ENCODE results near the gene PCCA. TPM values are rescaled to one million over a fixed set of nuclear protein-coding genes. Genes with fewer than 3 reads are reported as not detected.

Gene PCCA
- total and polyA plus RNA-seq, 2 donors (not counting 1 experiment from before 2014, with no cell fraction given), result 4.8 to 17.4 TPM

- no peaks in the 10 kb centered on the region for H3K4me1 Mint-ChIP-seq
- POLR2A ChIA-PET, result interaction anchor here (0.6 kb wide), 1 partner anchor 109 kb away, joined by 4 read pairs; no protein-coding TSS in a partner anchor
- no peak overlapping the region for H3K27ac ChIP-seq (ENCODE audit: low read length in 2 of 2)
- no peak for DNase-seq
- TF ChIP-seq EZH2 (IDR thresholded peaks at IDR 0.05; ENCODE audit: borderline replicate concordance, insufficient read depth, low read depth, low read length, poor library complexity, severe bottlenecking), result no peak
- no peak for TF ChIP-seq CTCF (IDR thresholded peaks at IDR 0.05)
- no peaks in the 10 kb centered on the region for H3K27me3 ChIP-seq (replicated peaks in 1 of 4; ENCODE audit: control extremely low read depth in 1 of 4, control insufficient read depth in 3 of 4, insufficient read depth in 4 of 4, low read length in 3 of 4)
- H3K4me1 ChIP-seq (ENCODE audit: control insufficient read depth in 2 of 2, insufficient read depth in 2 of 2, low read length in 2 of 2), result no peaks in the 10 kb centered on the region
- no peak overlapping the region for H3K4me2 ChIP-seq (replicated peaks; ENCODE audit: low read depth, low read length, poor library complexity, severe bottlenecking)
- CTCF ChIA-PET, result no interaction called here
- no peaks in the 10 kb centered on the region for H3K79me2 ChIP-seq (ENCODE audit: control insufficient read depth, insufficient read depth, low read length)
- no peak overlapping the region for H3K9ac ChIP-seq (ENCODE audit: low read length)
- no peak overlapping the region for H3K27ac Mint-ChIP-seq
- intact Hi-C loops (cut with micrococcal nuclease), result no loop called here
- no peak overlapping the region for H3K4me3 Mint-ChIP-seq
- H3K27me3 Mint-ChIP-seq, result peaks cover 2% of the 10 kb centered on the region
- H4K20me1 ChIP-seq (ENCODE audit: control insufficient read depth, insufficient read depth, low read length, poor library complexity, severe bottlenecking), result no peaks in the 10 kb centered on the region
- H3K9me3 ChIP-seq (ENCODE audit: control extremely low read depth in 1 of 3, control insufficient read depth in 2 of 3, insufficient read depth in 1 of 3, low read length in 2 of 3), result peaks cover 0 to 2% (median 0%) of the 10 kb centered on the region in 3 donors
- no peak overlapping the region for H3K4me3 ChIP-seq (ENCODE audit: control extremely low read depth in 1 of 5, extremely low read depth in 1 of 5, insufficient read depth in 1 of 5, low read depth in 2 of 5, low read length in 4 of 5)
- no peak overlapping the region for H2AFZ ChIP-seq (ENCODE audit: insufficient read depth, low read depth, low read length, poor library complexity, severe bottlenecking)
- no peaks in the 10 kb centered on the region for H3K9me3 Mint-ChIP-seq (ENCODE audit: insufficient read depth)
- no peaks in the 10 kb centered on the region for H3K36me3 ChIP-seq (replicated peaks in 1 of 2; ENCODE audit: control extremely low read depth in 1 of 2, control insufficient read depth in 1 of 2, extremely low read depth in 1 of 2, insufficient read depth in 2 of 2, low read length in 1 of 2)
- ATAC-seq (ENCODE audit: low read depth), result no peak
- 100% methylated on average over 2 of the region's 3 CpGs for WGBS (ENCODE audit: insufficient coverage)
Measured at GRCh38 chr13:100051070-100051469, 37.8 kb upstream of the PCCA start.

GRCh38 chr13:100059827-100060226, 29.1 kb upstream of the PCCA start:
- H3K9me3 ChIP-seq (ENCODE audit: control extremely low read depth in 1 of 3, control insufficient read depth in 2 of 3, insufficient read depth in 1 of 3, low read length in 2 of 3), result peaks cover 0 to 5% (median 3%) of the 10 kb centered on the region in 3 donors
- no peak overlapping the region for H3K27ac ChIP-seq (ENCODE audit: low read length in 2 of 2)
- H3K9ac ChIP-seq (ENCODE audit: low read length), result no peak overlapping the region
- H3K4me3 Mint-ChIP-seq, result no peak overlapping the region
- no peaks in the 10 kb centered on the region for H4K20me1 ChIP-seq (ENCODE audit: control insufficient read depth, insufficient read depth, low read length, poor library complexity, severe bottlenecking)
- H3K36me3 ChIP-seq (replicated peaks in 1 of 2; ENCODE audit: control extremely low read depth in 1 of 2, control insufficient read depth in 1 of 2, extremely low read depth in 1 of 2, insufficient read depth in 2 of 2, low read length in 1 of 2), result no peaks in the 10 kb centered on the region
- H3K4me3 ChIP-seq (ENCODE audit: control extremely low read depth in 1 of 5, extremely low read depth in 1 of 5, insufficient read depth in 1 of 5, low read depth in 2 of 5, low read length in 4 of 5), result no peak overlapping the region
- no peak overlapping the region for H3K4me2 ChIP-seq (replicated peaks; ENCODE audit: low read depth, low read length, poor library complexity, severe bottlenecking)
- DNase-seq (no peak), ATAC-seq (ENCODE audit: low read depth) (no peak)
- H3K4me1 Mint-ChIP-seq, result no peaks in the 10 kb centered on the region
- CTCF ChIA-PET, result no interaction called here
- no CpG with 5 or more reads among the region's 3 CpGs for WGBS (ENCODE audit: insufficient coverage)
- no peaks in the 10 kb centered on the region for H3K4me1 ChIP-seq (ENCODE audit: control insufficient read depth in 2 of 2, insufficient read depth in 2 of 2, low read length in 2 of 2)
- no peak overlapping the region for H2AFZ ChIP-seq (ENCODE audit: insufficient read depth, low read depth, low read length, poor library complexity, severe bottlenecking)
- H3K27me3 ChIP-seq (replicated peaks in 1 of 4; ENCODE audit: control extremely low read depth in 1 of 4, control insufficient read depth in 3 of 4, insufficient read depth in 4 of 4, low read length in 3 of 4), result peaks cover 0 to 7% (median 7%) of the 10 kb centered on the region in 4 experiments
- intact Hi-C loops (cut with micrococcal nuclease), result no loop called here
- peaks cover 19% of the 10 kb centered on the region for H3K27me3 Mint-ChIP-seq
- H3K9me3 Mint-ChIP-seq (ENCODE audit: insufficient read depth), result no peaks in the 10 kb centered on the region
- H3K79me2 ChIP-seq (ENCODE audit: control insufficient read depth, insufficient read depth, low read length), result no peaks in the 10 kb centered on the region
- H3K27ac Mint-ChIP-seq, result no peak overlapping the region
- TF ChIP-seq EZH2 (IDR thresholded peaks at IDR 0.05; ENCODE audit: borderline replicate concordance, insufficient read depth, low read depth, low read length, poor library complexity, severe bottlenecking) (no peak), CTCF (IDR thresholded peaks at IDR 0.05) (no peak)
- POLR2A ChIA-PET, result no interaction called here
